Lung (tissue), 12 donors: ENCODE results near the gene SMARCA4. TPM values are rescaled to one million over a fixed set of nuclear protein-coding genes. Genes with fewer than 3 reads are reported as not detected.
"Not testable (repeated sequence)": the region's sequence is repeated elsewhere in the genome, so short reads cannot be mapped to it uniquely, and the experiment has no call there.

ENCODE experiments used
- ATAC-seq: fragments of 200-7000 bp; cut with Tn5 transposase; one replicate; pipeline ENCODE4 v1.9.1; 2020; ENCODE audit warnings: moderate number of reproducible peaks; ENCODE audit not compliant: insufficient read depth, low FRiP score
- DNase-seq, 3 donors: peaks; one replicate each; pipeline ENCODE4 v3.0.0-alpha.2; 2013 to 2017
- H3K27ac ChIP-seq, 2 donors: one replicate each; pipeline ENCODE4 v1.5.1; 2013; ENCODE audit warnings: mild to moderate bottlenecking in 2 of 2, moderate library complexity in 2 of 2, control low read depth in 1 of 2, inconsistent platforms in 1 of 2, low read depth in 1 of 2, low read length in 1 of 2
- H3K27me3 ChIP-seq, 3 donors: one replicate each; pipeline ENCODE4 v1.5.1; 2013; ENCODE audit warnings: low read length in 2 of 3; ENCODE audit not compliant: control insufficient read depth in 3 of 3, insufficient read depth in 3 of 3
- H3K36me3 ChIP-seq, 4 donors: one replicate each; pipeline ENCODE4 v1.5.1; 2013; ENCODE audit warnings: low read length in 4 of 4, mild to moderate bottlenecking in 1 of 4, moderate library complexity in 1 of 4; ENCODE audit not compliant: control insufficient read depth in 4 of 4, insufficient read depth in 4 of 4
- H3K4me1 ChIP-seq, 5 donors: one replicate each; pipeline ENCODE4 v1.5.1; 2013; ENCODE audit warnings: low read length in 5 of 5, mild to moderate bottlenecking in 2 of 5, moderate library complexity in 1 of 5; ENCODE audit not compliant: control insufficient read depth in 5 of 5, insufficient read depth in 5 of 5
- H3K4me3 ChIP-seq: one replicate; pipeline ENCODE4 v1.5.1; 2013; ENCODE audit warnings: mild to moderate bottlenecking, control low read depth, moderate library complexity
- H3K9ac ChIP-seq, 2 donors: one replicate each; pipeline ENCODE4 v1.5.1; 2013; ENCODE audit warnings: low read length in 2 of 2, control low read depth in 1 of 2; ENCODE audit not compliant: insufficient read depth in 1 of 2
- H3K9me3 ChIP-seq, 4 donors: one replicate each; pipeline ENCODE4 v1.5.1; 2013; ENCODE audit warnings: low read length in 3 of 4, mild to moderate bottlenecking in 1 of 4, moderate library complexity in 1 of 4; ENCODE audit not compliant: control insufficient read depth in 4 of 4, insufficient read depth in 3 of 4
- WGBS, 2 donors: extraction: QIAGEN DNeasy Blood & Tissue Kit; methylation state at CpG; one replicate each; pipeline ENCODE4 v1.1.7; 2013; 5-methylcytosine and 5-hydroxymethylcytosine counted together
- polyA plus RNA-seq, 2 donors: library from polyadenylated mRNA; stranded (reverse); fragments of 200-250 nt; gene quantifications; one replicate each; pipeline ENCODE4 v1.2.1, GENCODE V29; 2013
- total RNA-seq, 2 donors: library from RNA; depleted of rRNA in 1 of 2; stranded (reverse); fragments of >200 nt in 1 of 2; gene quantifications; one replicate each; pipeline ENCODE4 v1.2.1, GENCODE V29; 2014 to 2021
- TF ChIP-seq, protein P1 (sequence below): IDR thresholded peaks from 2 replicates; pipeline ENCODE4 v1.5.1; 2012; ENCODE audit warnings: mild to moderate bottlenecking; ENCODE audit errors: control extremely low read depth, extremely low read depth
- donor health status: control.
- donor health status: control.
- donor health status: Bipolar disorder and iron deficiency.
- donor health status: healthy.
- donor health status: DM: yes; HTN: yes; CAD: no.

Gene SMARCA4
- total and polyA plus RNA-seq, 4 donors = 52.3 to 116 (median 91.1) TPM

DNA sequence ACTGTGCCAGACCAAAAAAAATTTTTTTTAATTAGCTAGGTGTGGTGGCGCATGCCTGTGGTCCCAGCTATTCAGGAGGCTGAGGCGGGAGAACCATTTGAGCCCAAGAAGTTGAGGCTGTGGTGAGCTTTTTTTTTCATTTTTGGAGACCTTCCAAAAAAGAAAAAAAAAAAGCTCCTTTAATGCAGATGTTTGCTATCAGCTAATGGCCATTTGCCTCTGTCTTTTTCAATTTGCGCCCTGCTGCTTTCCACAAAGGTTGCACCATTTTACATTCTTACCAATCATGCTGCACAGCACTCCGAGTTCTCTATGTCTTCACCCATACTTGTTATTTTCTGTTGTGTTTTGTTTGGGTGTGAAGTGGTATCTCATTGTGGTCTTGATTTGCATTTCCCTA is 15.6 kb upstream of the SMARCA4 start:
- Histone ChIP-seq H3K4me1 (peaks cover 0 to 6% (median 4%) of the 10 kb centered on the region in 5 donors), H3K4me3 (no peak overlapping the region), H3K27ac (no peak overlapping the region), H3K27me3 (no peaks in the 10 kb centered on the region), H3K9me3 (no peaks in the 10 kb centered on the region), H3K36me3 (no peaks in the 10 kb centered on the region), H3K9ac (no peak overlapping the region)
- WGBS, 2 donors = 92 to 96% methylated on average over 4 of the region's 4 CpGs
- ATAC-seq = no peak
- DNase-seq = peak in 2 of 3 donors; percentile 50 to 54
- TF ChIP-seq, protein P1, sequence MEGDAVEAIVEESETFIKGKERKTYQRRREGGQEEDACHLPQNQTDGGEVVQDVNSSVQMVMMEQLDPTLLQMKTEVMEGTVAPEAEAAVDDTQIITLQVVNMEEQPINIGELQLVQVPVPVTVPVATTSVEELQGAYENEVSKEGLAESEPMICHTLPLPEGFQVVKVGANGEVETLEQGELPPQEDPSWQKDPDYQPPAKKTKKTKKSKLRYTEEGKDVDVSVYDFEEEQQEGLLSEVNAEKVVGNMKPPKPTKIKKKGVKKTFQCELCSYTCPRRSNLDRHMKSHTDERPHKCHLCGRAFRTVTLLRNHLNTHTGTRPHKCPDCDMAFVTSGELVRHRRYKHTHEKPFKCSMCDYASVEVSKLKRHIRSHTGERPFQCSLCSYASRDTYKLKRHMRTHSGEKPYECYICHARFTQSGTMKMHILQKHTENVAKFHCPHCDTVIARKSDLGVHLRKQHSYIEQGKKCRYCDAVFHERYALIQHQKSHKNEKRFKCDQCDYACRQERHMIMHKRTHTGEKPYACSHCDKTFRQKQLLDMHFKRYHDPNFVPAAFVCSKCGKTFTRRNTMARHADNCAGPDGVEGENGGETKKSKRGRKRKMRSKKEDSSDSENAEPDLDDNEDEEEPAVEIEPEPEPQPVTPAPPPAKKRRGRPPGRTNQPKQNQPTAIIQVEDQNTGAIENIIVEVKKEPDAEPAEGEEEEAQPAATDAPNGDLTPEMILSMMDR = no peak

DNA sequence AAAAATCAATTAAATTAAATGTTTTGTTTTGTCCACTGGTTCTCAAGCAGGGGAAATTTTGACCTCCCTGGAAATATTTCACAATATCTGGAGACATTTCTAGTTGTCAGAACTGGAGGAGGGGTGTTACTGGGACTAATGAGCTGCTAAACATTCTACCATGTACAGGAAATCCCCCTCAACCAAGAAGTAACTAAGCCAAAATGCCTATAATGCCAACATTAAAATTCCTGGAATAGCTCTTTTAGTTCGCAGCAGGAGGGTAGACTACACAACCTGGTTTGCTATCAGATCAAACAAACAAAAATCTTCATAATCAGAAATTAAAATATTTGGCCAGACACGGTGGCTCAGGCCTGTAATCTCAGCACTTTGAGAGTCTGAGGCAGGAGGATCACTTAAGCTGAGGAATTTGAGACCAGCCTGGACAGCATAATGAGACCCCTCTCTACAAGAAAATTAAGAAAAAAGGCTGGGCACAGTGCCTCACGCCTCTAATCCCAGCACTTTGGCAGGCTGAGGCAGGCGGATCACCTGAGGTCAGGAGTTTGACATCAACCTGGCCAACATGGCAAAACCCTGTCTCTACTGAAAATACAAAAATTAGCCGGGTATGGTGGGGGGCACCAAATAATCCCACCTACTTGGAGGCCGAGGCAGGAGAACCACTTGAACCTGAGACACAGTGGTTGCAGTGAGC is 13.7 kb upstream of the SMARCA4 start:
- Histone ChIP-seq H3K4me3 (no peak overlapping the region), H3K36me3 (no peaks in the 10 kb centered on the region), H3K4me1 (peaks cover 0 to 6% (median 4%) of the 10 kb centered on the region in 5 donors), H3K27ac (peak overlapping the region in 1 of 2 donors; percentile 45), H3K9ac (no peak overlapping the region), H3K27me3 (no peaks in the 10 kb centered on the region), H3K9me3 (no peaks in the 10 kb centered on the region)
- TF ChIP-seq, protein P1 = no peak
- ATAC-seq = peak; percentile 13
- DNase-seq = peak; percentile 53 to 94 (median 94)
- 64 to 80% methylated on average over 6 of the region's 6 CpGs for WGBS, 2 donors

DNA sequence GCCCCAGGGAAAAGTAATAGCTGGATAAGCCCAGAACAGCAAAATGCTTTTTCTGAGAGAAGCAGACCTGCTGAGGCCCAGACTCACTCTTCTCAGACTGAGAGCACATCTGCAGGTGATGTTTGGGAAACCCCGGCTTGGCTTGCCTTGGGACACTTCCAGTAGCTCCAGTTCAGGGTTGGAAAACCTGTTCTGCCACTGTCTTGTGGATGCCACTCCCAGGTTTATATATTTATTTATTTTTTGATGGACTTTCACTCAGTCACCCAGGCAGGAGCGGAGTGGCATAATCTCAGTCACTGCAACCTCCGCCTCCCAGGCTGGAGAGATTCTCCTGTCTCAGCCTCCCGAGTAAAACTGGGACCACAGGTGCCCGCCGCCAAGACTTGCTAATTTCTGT is 8.0 kb upstream of the SMARCA4 start:
- no peak for DNase-seq
- H3K9ac ChIP-seq = no peak overlapping the region

DNA sequence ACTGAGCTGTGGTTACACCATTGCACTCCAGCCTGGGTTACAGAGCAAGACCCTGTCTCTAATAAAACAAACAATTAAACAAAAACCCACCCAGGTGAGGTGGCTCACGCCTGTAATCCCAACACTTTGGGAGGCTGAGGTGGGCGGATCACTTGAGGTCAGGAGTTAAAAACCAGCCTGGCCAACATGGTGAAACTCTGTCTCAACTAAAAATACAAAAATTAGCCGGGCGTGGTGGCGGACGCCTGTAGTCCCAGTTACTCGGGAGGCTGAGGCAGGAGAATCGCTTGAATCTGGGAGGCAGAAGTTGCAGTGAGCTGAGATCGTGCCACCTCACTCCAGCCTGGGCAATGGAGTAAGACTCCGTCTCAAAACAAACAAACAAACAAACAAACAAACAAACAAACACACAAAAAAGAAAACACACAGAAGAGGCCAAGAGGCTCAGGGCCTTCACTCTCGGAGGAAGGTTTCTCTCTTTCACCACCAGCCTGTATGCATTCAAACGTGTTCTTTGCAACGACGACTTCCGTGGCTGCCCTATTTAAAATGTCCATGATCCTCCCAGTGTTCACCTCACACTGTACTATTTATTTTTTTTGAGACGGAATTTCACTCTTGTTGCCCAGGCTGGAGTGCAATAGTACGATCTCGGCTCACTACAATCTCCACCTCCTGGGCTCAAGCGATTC is 1.4 kb upstream of the SMARCA4 start:
- WGBS, 2 donors = 92 to 94% methylated on average over 19 of the region's 19 CpGs
- Histone ChIP-seq H3K4me1 (peaks cover 4 to 18% (median 7%) of the 10 kb centered on the region in 5 donors), H3K27ac (peak overlapping the region; percentile 29 to 97)
- ATAC-seq, H3K27me3 ChIP-seq, H3K36me3 ChIP-seq, H3K4me3 ChIP-seq, H3K9ac ChIP-seq, DNase-seq, H3K9me3 ChIP-seq: not testable (repeated sequence)

More for the DNA sequence above, 8.0 kb upstream of the SMARCA4 start:
- Histone ChIP-seq H3K9me3 (no peaks in the 10 kb centered on the region), H3K36me3 (no peaks in the 10 kb centered on the region), H3K27me3 (no peaks in the 10 kb centered on the region), H3K27ac (no peak overlapping the region), H3K4me3 (no peak overlapping the region), H3K4me1 (peaks cover 0 to 2% (median 0%) of the 10 kb centered on the region in 5 donors)
- TF ChIP-seq, protein P1 = no peak
- WGBS, 2 donors = 83 to 98% methylated on average over 6 of the region's 6 CpGs
- no peak for ATAC-seq
